ENCODE measurements around the gene CD7.
"Not testable (repeated sequence)": the region's sequence is repeated elsewhere in the genome, so short reads cannot be mapped to it uniquely, and the experiment has no call there.

The CD7 gene

DNA sequence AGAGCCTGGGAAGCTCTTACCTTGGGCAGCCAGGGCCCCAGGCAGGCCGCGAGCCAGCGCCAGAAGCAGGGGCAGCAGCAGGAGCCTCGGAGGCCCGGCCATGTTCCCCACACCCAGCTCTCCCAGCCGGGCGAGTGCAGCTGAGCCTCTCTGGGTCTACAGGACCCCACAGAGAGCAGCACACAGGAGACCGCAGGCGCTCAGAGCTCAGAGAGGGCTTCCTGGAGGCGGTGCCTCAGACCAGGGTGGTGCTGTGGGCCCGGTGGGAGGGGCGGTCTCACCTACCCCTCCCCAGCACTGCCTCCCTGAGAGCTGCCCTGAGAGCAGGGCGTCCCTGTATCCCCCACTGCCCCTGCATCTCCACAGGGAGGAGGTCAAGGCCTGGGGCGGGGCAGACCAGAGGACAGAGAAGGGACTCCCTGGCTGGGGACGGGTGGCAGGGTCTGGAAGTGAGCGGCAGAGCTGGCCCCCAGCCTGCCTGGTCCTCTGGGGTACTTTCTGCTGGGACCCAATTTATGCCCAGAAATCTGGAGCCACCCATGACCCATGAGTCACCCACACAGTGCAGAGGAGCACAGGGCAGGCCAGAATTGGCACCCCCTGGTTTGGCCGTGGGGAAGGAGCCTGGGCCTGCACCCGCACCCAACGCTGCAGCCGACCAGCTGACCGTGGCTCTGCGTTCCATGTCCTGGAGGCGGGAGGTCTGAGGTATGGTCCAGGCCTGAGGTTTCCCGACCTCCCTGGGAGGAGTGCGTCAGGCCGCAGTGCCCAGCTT lies at the start of gene CD7:
Gene CD7, minus strand, starts transcription at position 215 of the 775 bp plus-strand sequence. Its CDS starts 113 bp downstream, at position 102.
- Histone ChIP-seq H3K9ac (ENCODE audit: low read length) (no peak within 1 kb of the TSS), H3K36me3 (ENCODE audit: control insufficient read depth, insufficient read depth, low read length) (no peaks in the 10 kb centered on the region), H3K27ac (ENCODE audit: low read depth, low read length) (no peak within 1 kb of the TSS), H3K9me3 (ENCODE audit: control insufficient read depth, insufficient read depth, low read depth, low read length) (peaks cover 13% of the 10 kb centered on the region; the same call in 1 of the 2 replicates), H3K4me3 (ENCODE audit: low read depth, low read length) (no peak within 1 kb of the TSS), H3K27me3 (ENCODE audit: control insufficient read depth, insufficient read depth, low read length) (peaks cover 8% of the 10 kb centered on the region; the same call in 1 of the 2 replicates), H3K4me1 (ENCODE audit: control insufficient read depth, insufficient read depth, low read length) (peaks cover 10% of the 10 kb centered on the region)

GRCh38 chr17:82366749-82367148 lies 49.3 kb upstream of the CD7 start:
- Histone ChIP-seq H3K4me1 (ENCODE audit: control insufficient read depth, insufficient read depth, low read length) (peaks cover 2% of the 10 kb centered on the region; the same call in 1 of the 2 replicates), H3K9ac (ENCODE audit: low read length) (no peak overlapping the region), H3K36me3 (ENCODE audit: control insufficient read depth, insufficient read depth, low read length) (no peaks in the 10 kb centered on the region)

DNA sequence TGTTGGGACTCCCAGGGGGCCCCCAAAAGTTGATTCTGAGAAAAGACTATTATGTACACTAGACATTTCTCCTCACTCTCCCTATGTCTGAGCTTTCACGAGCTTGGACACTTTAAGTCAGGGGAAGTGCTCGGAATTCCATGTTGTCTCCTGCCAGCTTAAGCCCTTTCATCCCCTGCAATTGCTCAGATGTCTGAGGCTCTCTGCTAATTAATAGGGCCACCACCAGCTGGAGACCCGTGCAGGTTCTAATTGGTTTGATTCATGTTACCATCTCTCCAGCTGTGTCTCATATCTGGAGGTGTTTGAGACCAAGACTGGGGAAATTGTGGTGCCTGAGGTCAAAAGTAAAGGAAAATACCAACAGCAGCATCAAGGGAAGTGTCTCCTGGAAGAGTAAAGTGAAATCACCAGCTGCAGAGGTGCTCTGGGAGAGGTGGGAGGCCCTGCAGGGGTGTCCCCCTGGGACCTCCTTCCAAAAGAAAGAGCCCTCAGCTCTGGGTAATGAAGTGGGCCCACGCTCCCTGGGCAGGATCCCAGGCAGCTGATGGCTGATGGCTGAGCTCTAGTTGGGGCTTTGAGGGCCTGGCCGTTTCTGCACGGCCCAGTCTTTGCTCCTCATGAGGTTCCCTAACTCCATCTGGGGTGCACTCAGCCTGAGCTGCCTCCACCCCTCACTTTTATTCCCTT lies 48.3 kb upstream of the CD7 start:
- Histone ChIP-seq H3K4me3 (ENCODE audit: low read depth, low read length) (no peak overlapping the region), H3K9me3 (ENCODE audit: control insufficient read depth, insufficient read depth, low read depth, low read length) (no peaks in the 10 kb centered on the region), H3K9ac (ENCODE audit: low read length) (no peak overlapping the region), H3K4me1 (ENCODE audit: control insufficient read depth, insufficient read depth, low read length) (peaks cover 2% of the 10 kb centered on the region; the same call in 1 of the 2 replicates), H3K36me3 (ENCODE audit: control insufficient read depth, insufficient read depth, low read length) (no peaks in the 10 kb centered on the region), H3K27ac (ENCODE audit: low read depth, low read length) (no peak overlapping the region), H3K27me3 (ENCODE audit: control insufficient read depth, insufficient read depth, low read length) (peaks cover 16% of the 10 kb centered on the region)

More at GRCh38 chr17:82366749-82367148, 49.3 kb upstream of the CD7 start:
- Histone ChIP-seq H3K27ac (ENCODE audit: low read depth, low read length) (no peak overlapping the region), H3K4me3 (ENCODE audit: low read depth, low read length) (no peak overlapping the region), H3K9me3 (ENCODE audit: control insufficient read depth, insufficient read depth, low read depth, low read length) (no peaks in the 10 kb centered on the region), H3K27me3 (ENCODE audit: control insufficient read depth, insufficient read depth, low read length) (peaks cover 26% of the 10 kb centered on the region)

- Histone ChIP-seq H3K4me3 (ENCODE audit: low read depth, low read length) (no peak overlapping the region), H3K36me3 (ENCODE audit: control insufficient read depth, insufficient read depth, low read length) (no peaks in the 10 kb centered on the region), H3K4me1 (ENCODE audit: control insufficient read depth, insufficient read depth, low read length) (peaks cover 2% of the 10 kb centered on the region; the same call in 1 of the 2 replicates), H3K9ac (ENCODE audit: low read length) (no peak overlapping the region), H3K9me3 (ENCODE audit: control insufficient read depth, insufficient read depth, low read depth, low read length) (no peaks in the 10 kb centered on the region), H3K27ac (ENCODE audit: low read depth, low read length) (no peak overlapping the region), H3K27me3 (ENCODE audit: control insufficient read depth, insufficient read depth, low read length) (peaks cover 9% of the 10 kb centered on the region)
These were observed 44.7 kb upstream of the CD7 start for GRCh38 chr17:82361885-82362633.

DNA sequence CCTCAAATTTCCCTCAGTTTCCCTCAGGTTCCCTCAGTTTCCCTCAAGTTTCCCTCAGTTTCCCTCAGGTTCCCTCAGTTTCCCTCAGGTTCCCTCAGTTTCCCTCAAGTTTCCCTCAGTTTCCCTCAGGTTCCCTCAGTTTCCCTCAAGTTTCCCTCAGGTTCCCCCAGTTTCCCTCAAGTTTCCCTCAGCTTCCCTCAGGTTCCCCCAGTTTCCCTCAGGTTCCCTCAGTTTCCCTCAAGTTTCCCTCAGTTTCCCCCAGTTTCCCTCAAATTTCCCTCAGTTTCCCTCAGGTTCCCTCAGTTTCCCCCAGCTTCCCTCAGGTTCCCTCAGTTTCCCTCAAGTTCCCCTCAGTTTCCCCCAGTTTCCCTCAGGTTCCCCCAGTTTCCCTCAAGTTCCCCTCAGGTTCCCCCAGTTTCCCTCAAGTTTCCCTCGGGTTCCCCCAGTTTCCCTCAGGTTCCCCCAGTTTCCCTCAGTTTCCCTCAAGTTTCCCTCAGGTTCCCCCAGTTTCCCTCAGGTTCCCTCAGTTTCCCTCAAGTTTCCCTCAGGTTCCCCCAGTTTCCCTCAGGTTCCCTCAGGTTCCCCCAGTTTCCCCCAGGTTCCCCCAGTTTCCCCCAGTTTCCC lies 42.2 kb upstream of the CD7 start:
- not testable (repeated sequence) for H3K9me3 ChIP-seq (ENCODE audit: control insufficient read depth, insufficient read depth, low read depth, low read length); H3K9ac ChIP-seq (ENCODE audit: low read length); H3K4me1 ChIP-seq (ENCODE audit: control insufficient read depth, insufficient read depth, low read length); H3K4me3 ChIP-seq (ENCODE audit: low read depth, low read length); H3K27ac ChIP-seq (ENCODE audit: low read depth, low read length); H3K36me3 ChIP-seq (ENCODE audit: control insufficient read depth, insufficient read depth, low read length); H3K27me3 ChIP-seq (ENCODE audit: control insufficient read depth, insufficient read depth, low read length)

DNA sequence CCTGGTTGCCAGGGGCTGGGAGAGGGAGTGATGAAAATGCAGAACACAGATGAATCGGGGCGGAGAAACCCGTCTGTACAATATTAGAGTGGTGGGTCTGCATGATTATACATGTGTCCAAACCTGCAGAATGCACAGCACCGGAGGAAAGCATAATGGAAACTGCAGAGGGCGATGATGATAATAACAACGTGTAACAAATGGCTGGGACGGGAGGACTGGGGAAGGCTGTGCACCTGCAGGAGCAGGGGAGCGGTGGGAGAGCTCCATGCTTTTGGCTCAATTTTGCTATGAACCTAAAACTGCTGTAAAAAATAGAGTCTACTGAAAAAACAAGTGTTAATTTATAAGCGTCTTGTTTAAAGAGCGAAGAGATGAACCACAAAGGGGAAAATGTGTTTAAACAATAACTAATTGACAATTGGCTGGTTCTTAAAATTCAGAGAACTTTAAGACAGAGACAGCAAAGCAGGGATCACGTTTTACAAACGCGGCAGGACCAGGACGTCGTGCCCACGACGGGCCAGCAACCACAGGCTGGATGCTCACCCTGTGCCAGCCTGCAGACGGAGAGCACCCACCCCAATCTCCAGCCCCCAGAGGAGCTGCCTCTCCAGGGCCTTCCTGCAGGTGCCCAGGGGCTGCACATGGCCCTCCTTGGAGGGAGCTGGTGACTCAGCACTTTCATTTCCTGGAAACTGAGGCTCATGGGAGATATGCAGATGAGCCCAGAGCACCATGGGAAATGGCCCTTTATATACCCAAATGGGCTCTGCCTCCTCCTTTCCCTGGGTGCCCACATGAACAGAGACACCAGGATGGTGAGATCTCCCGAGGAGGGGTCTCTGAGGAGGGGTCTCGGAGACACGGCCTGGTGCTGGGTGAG lies 41.3 kb upstream of the CD7 start, which contains the start of gene TEX19:
Gene TEX19, plus strand, starts transcription at position 783 of the 886 bp plus-strand sequence. CDS start 2,904 bp downstream, outside the sequence.
- Histone ChIP-seq H3K27ac (ENCODE audit: low read depth, low read length) (peak within 1 kb of the TSS; percentile 57; the same call in 1 of the 2 replicates), H3K36me3 (ENCODE audit: control insufficient read depth, insufficient read depth, low read length) (no peaks in the 10 kb centered on the region), H3K27me3 (ENCODE audit: control insufficient read depth, insufficient read depth, low read length) (peaks cover 9% of the 10 kb centered on the region), H3K4me3 (ENCODE audit: low read depth, low read length) (no peak within 1 kb of the TSS), H3K4me1 (ENCODE audit: control insufficient read depth, insufficient read depth, low read length) (peaks cover 2% of the 10 kb centered on the region; the same call in 1 of the 2 replicates), H3K9ac (ENCODE audit: low read length) (no peak within 1 kb of the TSS), H3K9me3 (ENCODE audit: control insufficient read depth, insufficient read depth, low read depth, low read length) (no peaks in the 10 kb centered on the region)

GRCh38 chr17:82357394-82357793 lies 40.0 kb upstream of the CD7 start:
- no peaks in the 10 kb centered on the region for H3K4me1 ChIP-seq (ENCODE audit: control insufficient read depth, insufficient read depth, low read length)
- no peaks in the 10 kb centered on the region for H3K9me3 ChIP-seq (ENCODE audit: control insufficient read depth, insufficient read depth, low read depth, low read length)
- H3K4me3 ChIP-seq (ENCODE audit: low read depth, low read length): no peak overlapping the region
- peaks cover 9% of the 10 kb centered on the region for H3K27me3 ChIP-seq (ENCODE audit: control insufficient read depth, insufficient read depth, low read length)
- H3K9ac ChIP-seq (ENCODE audit: low read length): no peak overlapping the region
- no peak overlapping the region for H3K27ac ChIP-seq (ENCODE audit: low read depth, low read length)
- H3K36me3 ChIP-seq (ENCODE audit: control insufficient read depth, insufficient read depth, low read length): no peaks in the 10 kb centered on the region

- H3K4me1 ChIP-seq (ENCODE audit: control insufficient read depth, insufficient read depth, low read length): no peaks in the 10 kb centered on the region
- H3K36me3 ChIP-seq (ENCODE audit: control insufficient read depth, insufficient read depth, low read length): no peaks in the 10 kb centered on the region
- H3K9me3 ChIP-seq (ENCODE audit: control insufficient read depth, insufficient read depth, low read depth, low read length): no peaks in the 10 kb centered on the region
- no peak overlapping the region for H3K9ac ChIP-seq (ENCODE audit: low read length)
- H3K4me3 ChIP-seq (ENCODE audit: low read depth, low read length): no peak overlapping the region
- H3K27me3 ChIP-seq (ENCODE audit: control insufficient read depth, insufficient read depth, low read length): peaks cover 9% of the 10 kb centered on the region
- no peak overlapping the region for H3K27ac ChIP-seq (ENCODE audit: low read depth, low read length)
These were observed 39.5 kb upstream of the CD7 start for GRCh38 chr17:82356845-82357355.

GRCh38 chr17:82355770-82356427 lies 38.5 kb upstream of the CD7 start:
- Histone ChIP-seq H3K9ac (ENCODE audit: low read length) (no peak overlapping the region), H3K27me3 (ENCODE audit: control insufficient read depth, insufficient read depth, low read length) (peaks cover 9% of the 10 kb centered on the region), H3K4me3 (ENCODE audit: low read depth, low read length) (no peak overlapping the region), H3K4me1 (ENCODE audit: control insufficient read depth, insufficient read depth, low read length) (no peaks in the 10 kb centered on the region), H3K27ac (ENCODE audit: low read depth, low read length) (no peak overlapping the region), H3K36me3 (ENCODE audit: control insufficient read depth, insufficient read depth, low read length) (no peaks in the 10 kb centered on the region), H3K9me3 (ENCODE audit: control insufficient read depth, insufficient read depth, low read depth, low read length) (no peaks in the 10 kb centered on the region)
